A204.1 (cell line): ENCODE measurements around the gene SEMA3E.
"Not testable (repeated sequence)": the region's sequence is repeated elsewhere in the genome, so short reads cannot be mapped to it uniquely, and the experiment has no call there.

Experiments used
- FAIRE-seq: peaks from 2 replicates; lab custom pipeline; 2012; peaks lifted over from hg19 to GRCh38; lab: Jason Lieb, UNC

SEMA3E gene

GRCh38 chr7:83559887-83560286 lies 89.1 kb downstream of the SEMA3E start:
- no peak for FAIRE-seq

- FAIRE-seq: not testable (repeated sequence)
Measured at GRCh38 chr7:83552556-83552955, 96.4 kb downstream of the SEMA3E start.

- FAIRE-seq: no peak
Measured at GRCh38 chr7:83550100-83550499, 98.8 kb downstream of the SEMA3E start.

GRCh38 chr7:83548250-83548649 lies 100.7 kb downstream of the SEMA3E start:
- no peak for FAIRE-seq

GRCh38 chr7:83547526-83547925 lies 101.4 kb downstream of the SEMA3E start:
- no peak for FAIRE-seq

GRCh38 chr7:83546586-83546985 lies 102.4 kb downstream of the SEMA3E start:
- FAIRE-seq: no peak

- FAIRE-seq: no peak
Measured at GRCh38 chr7:83541187-83541960, 107.6 kb downstream of the SEMA3E start.

- FAIRE-seq: no peak
Measured at GRCh38 chr7:83534488-83534887, 114.5 kb downstream of the SEMA3E start.

GRCh38 chr7:83532219-83532618 lies 116.7 kb downstream of the SEMA3E start:
- no peak for FAIRE-seq

- FAIRE-seq: no peak
Measured at GRCh38 chr7:83531766-83532165, 117.2 kb downstream of the SEMA3E start.

- no peak for FAIRE-seq
Measured at GRCh38 chr7:83528925-83529423, 120.0 kb downstream of the SEMA3E start.

- no peak for FAIRE-seq
Measured at GRCh38 chr7:83524277-83525075, 124.5 kb downstream of the SEMA3E start.

GRCh38 chr7:83520726-83521125 lies 128.2 kb downstream of the SEMA3E start:
- no peak for FAIRE-seq

GRCh38 chr7:83519240-83519639 lies 129.7 kb downstream of the SEMA3E start:
- FAIRE-seq: no peak

- no peak for FAIRE-seq
Measured at GRCh38 chr7:83517035-83517700, 131.8 kb downstream of the SEMA3E start.

GRCh38 chr7:83514977-83515376 lies 134.0 kb downstream of the SEMA3E start:
- FAIRE-seq: no peak

- FAIRE-seq: no peak
Measured at GRCh38 chr7:83509255-83510021, 139.5 kb downstream of the SEMA3E start.

- no peak for FAIRE-seq
Measured at GRCh38 chr7:83504330-83504729, 144.6 kb downstream of the SEMA3E start.

- FAIRE-seq: no peak
Measured at GRCh38 chr7:83502636-83503035, 146.3 kb downstream of the SEMA3E start.

- FAIRE-seq: no peak
Measured at GRCh38 chr7:83494683-83495082, 154.3 kb downstream of the SEMA3E start.

- FAIRE-seq: no peak
Measured at GRCh38 chr7:83492802-83493201, 156.1 kb downstream of the SEMA3E start.

GRCh38 chr7:83487801-83488200 lies 161.1 kb downstream of the SEMA3E start:
- no peak for FAIRE-seq
